HEK293 (cell line): Measurements from ENCODE around the gene TJP3.

Experiments
- CTCF ChIA-PET: fragments of 350-600 bp; formaldehyde crosslinking; extraction: SDS; loops from one replicate; lab custom pipeline; 2021; ENCODE audit warnings: antibody characterized with exemption; lab: Yijun Ruan, JAX
- POLR2A ChIA-PET: fragments of 300-600 bp; formaldehyde crosslinking; extraction: SDS; loops from one replicate; lab custom pipeline; 2020; ENCODE audit warnings: antibody characterized with exemption, inconsistent platforms; lab: Yijun Ruan, JAX
- H3K27ac ChIP-seq: fragments of 200-500 bp; sonication (Bioruptor generic); 2 replicates; pipeline ENCODE4 v1.5.1; 2014; ENCODE audit warnings: low read depth, low read length, control low read depth, inconsistent platforms; ENCODE audit errors: extremely low read depth
- H3K36me3 ChIP-seq, 2 experiments: fragments of 200-500 bp in 1 of 2; sonication (Bioruptor generic) in 1 of 2; 1 replicate in 1 of 2; 2 replicates in 1 of 2; pipeline ENCODE4 v1.5.1; 2014 to 2017; ENCODE audit warnings: inconsistent platforms in 2 of 2, low read length in 2 of 2; ENCODE audit not compliant: control insufficient read depth in 2 of 2, insufficient read depth in 1 of 2
- H3K4me1 ChIP-seq: fragments of 200-500 bp; sonication (Bioruptor generic); 2 replicates; pipeline ENCODE4 v1.5.1; 2014; ENCODE audit warnings: mild to moderate bottlenecking, low read length, inconsistent platforms; ENCODE audit not compliant: control insufficient read depth, insufficient read depth
- H3K4me3 ChIP-seq: 2 replicates; pipeline ENCODE4 v1.5.1; 2011; ENCODE audit warnings: low read depth, mild to moderate bottlenecking, control low read depth, low read length, moderate library complexity
- H3K9me3 ChIP-seq: fragments of 200-500 bp; sonication (Bioruptor generic); 2 replicates; pipeline ENCODE4 v1.5.1; 2014; ENCODE audit warnings: low read depth, low read length, inconsistent platforms; ENCODE audit not compliant: control insufficient read depth, insufficient read depth
- BCL11B ChIP-seq: fragments of 450-650 bp; formaldehyde crosslinking; IDR thresholded peaks from 2 replicates; pipeline ENCODE4 v1.5.1; 2016; ENCODE audit warnings: low read depth, missing biosample characterization, missing genetic modification characterization
- GLIS1 ChIP-seq: fragments of 450-650 bp; formaldehyde crosslinking; IDR thresholded peaks from 2 replicates; pipeline ENCODE4 v1.5.1; 2016; ENCODE audit warnings: missing biosample characterization, missing genetic modification characterization
- GLIS2 ChIP-seq: fragments of 450-650 bp; formaldehyde crosslinking; IDR thresholded peaks from 2 replicates; pipeline ENCODE4 v1.5.1; 2016; ENCODE audit warnings: missing biosample characterization, missing genetic modification characterization
- HOXD13 ChIP-seq: sonication (generic); formaldehyde crosslinking; IDR thresholded peaks from 2 replicates; pipeline ENCODE4 v1.8.0; 2022; ENCODE audit warnings: missing genetic modification reagents, borderline replicate concordance
- REPIN1 ChIP-seq: fragments of 450-650 bp; formaldehyde crosslinking; IDR thresholded peaks from 2 replicates; pipeline ENCODE4 v1.5.1; 2017; ENCODE audit warnings: missing biosample characterization, missing genetic modification characterization, low read depth
- ZBTB48 ChIP-seq: fragments of 450-650 bp; formaldehyde crosslinking; IDR thresholded peaks from 2 replicates; pipeline ENCODE4 v1.5.1; 2016; ENCODE audit warnings: missing biosample characterization, missing genetic modification characterization
- ZFHX2 ChIP-seq: fragments of 450-650 bp; formaldehyde crosslinking; conservative IDR thresholded peaks from 2 replicates; pipeline ENCODE4 v1.5.1; 2016; ENCODE audit warnings: missing biosample characterization, missing genetic modification characterization
- ZIC2 ChIP-seq: fragments of 450-650 bp; formaldehyde crosslinking; IDR thresholded peaks from 2 replicates; pipeline ENCODE4 v1.5.1; 2016; ENCODE audit warnings: missing biosample characterization, missing genetic modification characterization
- ZNF114 ChIP-seq: fragments of 450-650 bp; formaldehyde crosslinking; IDR thresholded peaks from 2 replicates; pipeline ENCODE4 v1.5.0; 2017; ENCODE audit warnings: missing biosample characterization, missing genetic modification characterization
- ZNF132 ChIP-seq: fragments of 450-650 bp; formaldehyde crosslinking; IDR thresholded peaks from 2 replicates; pipeline ENCODE4 v1.5.1; 2017; ENCODE audit warnings: missing biosample characterization, missing genetic modification characterization, borderline replicate concordance
- ZNF157 ChIP-seq: fragments of 450-650 bp; formaldehyde crosslinking; IDR thresholded peaks from 2 replicates; pipeline ENCODE4 v1.5.1; 2016; ENCODE audit warnings: missing biosample characterization, missing genetic modification characterization
- ZNF184 ChIP-seq: fragments of 450-650 bp; IDR thresholded peaks from 2 replicates; pipeline ENCODE4 v1.5.1; 2018; ENCODE audit warnings: missing biosample characterization, mild to moderate bottlenecking, missing genetic modification characterization
- ZNF354C ChIP-seq: fragments of 450-650 bp; formaldehyde crosslinking; IDR thresholded peaks from 2 replicates; pipeline ENCODE4 v1.5.1; 2016; ENCODE audit warnings: missing biosample characterization, missing genetic modification characterization, low read depth, borderline replicate concordance
- ZNF394 ChIP-seq: fragments of 450-650 bp; formaldehyde crosslinking; IDR thresholded peaks from 2 replicates; pipeline ENCODE4 v1.5.1; 2016; ENCODE audit warnings: missing biosample characterization, missing genetic modification characterization, mild to moderate bottlenecking, moderate library complexity, borderline replicate concordance
- ZNF404 ChIP-seq: fragments of 450-650 bp; formaldehyde crosslinking; IDR thresholded peaks from 2 replicates; pipeline ENCODE4 v1.5.1; 2017; ENCODE audit warnings: missing biosample characterization, missing genetic modification characterization
- ZNF426 ChIP-seq: fragments of 450-650 bp; formaldehyde crosslinking; IDR thresholded peaks from 2 replicates; pipeline ENCODE4 v1.5.1; 2017; ENCODE audit warnings: missing biosample characterization, missing genetic modification characterization, mild to moderate bottlenecking, inconsistent platforms, moderate library complexity
- ZNF623 ChIP-seq: fragments of 450-650 bp; formaldehyde crosslinking; IDR thresholded peaks from 2 replicates; pipeline ENCODE4 v1.5.1; 2016; ENCODE audit warnings: missing biosample characterization, missing genetic modification characterization
- ZNF768 ChIP-seq: fragments of 450-650 bp; formaldehyde crosslinking; IDR thresholded peaks from 2 replicates; pipeline ENCODE4 v1.5.1; 2018; ENCODE audit warnings: missing biosample characterization, mild to moderate bottlenecking, missing genetic modification characterization
- TF ChIP-seq, protein P1 (sequence below): fragments of 450-650 bp; formaldehyde crosslinking; conservative IDR thresholded peaks from 2 replicates; pipeline ENCODE4 v1.5.1; 2016; ENCODE audit warnings: low read depth, missing biosample characterization, missing genetic modification characterization
- TF ChIP-seq, protein P2 (sequence below): fragments of 450-650 bp; formaldehyde crosslinking; IDR thresholded peaks from 2 replicates; pipeline ENCODE4 v1.5.1; 2016; ENCODE audit warnings: missing biosample characterization, missing genetic modification characterization
- TF ChIP-seq, protein P3 (sequence below): fragments of 450-650 bp; formaldehyde crosslinking; IDR thresholded peaks from 2 replicates; pipeline ENCODE4 v1.5.1; 2016; ENCODE audit warnings: missing biosample characterization, missing genetic modification characterization
- TF ChIP-seq, protein P4 (sequence below): sonication (generic); formaldehyde crosslinking; IDR thresholded peaks from 2 replicates; pipeline ENCODE4 v1.8.1; 2022; ENCODE audit warnings: mild to moderate bottlenecking, moderate library complexity, missing genetic modification reagents
- TF ChIP-seq, protein P5 (sequence below): fragments of 450-650 bp; formaldehyde crosslinking; IDR thresholded peaks from 2 replicates; pipeline ENCODE4 v1.5.1; 2017; ENCODE audit warnings: missing biosample characterization, missing genetic modification characterization

The TJP3 gene

DNA sequence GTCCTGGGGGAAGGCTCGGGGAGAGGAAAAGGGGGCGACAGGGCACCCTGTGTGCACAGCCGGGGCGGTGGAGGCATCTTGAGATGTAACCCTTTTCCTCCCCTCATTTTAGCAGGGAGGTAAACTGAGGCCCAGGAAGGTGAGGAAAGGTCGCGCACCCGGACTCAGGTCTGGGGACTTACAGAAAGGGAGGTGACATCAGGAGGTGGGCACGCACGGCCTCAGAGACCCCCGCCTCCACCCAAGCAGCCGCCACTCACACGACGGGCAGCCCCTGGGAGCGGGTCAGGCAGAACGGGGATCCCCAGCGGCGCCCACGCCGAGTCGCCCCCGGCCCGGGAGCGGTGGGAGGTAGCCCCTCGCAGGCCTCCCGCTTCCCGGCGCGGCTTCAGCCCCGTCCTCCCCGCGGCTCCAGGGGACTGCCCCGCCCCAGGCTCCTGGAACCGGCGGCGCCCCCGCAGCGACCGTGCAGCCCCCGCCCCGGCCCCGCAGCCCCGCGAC lies 8.4 kb upstream of the TJP3 start:
- TF ChIP-seq REPIN1 (tag by site-specific recombination) (no peak), ZNF157 (tag by site-specific recombination) (no peak), ZNF623 (no peak; the same call in 1 of the 2 replicates), GLIS1 (tag by site-specific recombination) (peak; percentile 77), ZIC2 (peak; percentile 43), ZNF404 (tag by site-specific recombination) (no peak), ZNF114 (tag by site-specific recombination) (no peak), ZBTB48 (tag by site-specific recombination) (no peak), ZNF426 (tag by site-specific recombination) (no peak), BCL11B (peak; percentile 28; the same call in 1 of the 2 replicates), GLIS2 (0 out of 2 replicates have a peak, but pooled peaks have one; percentile 47), ZFHX2 (tag by site-specific recombination) (peak; percentile 60)
- TF ChIP-seq, protein P1, sequence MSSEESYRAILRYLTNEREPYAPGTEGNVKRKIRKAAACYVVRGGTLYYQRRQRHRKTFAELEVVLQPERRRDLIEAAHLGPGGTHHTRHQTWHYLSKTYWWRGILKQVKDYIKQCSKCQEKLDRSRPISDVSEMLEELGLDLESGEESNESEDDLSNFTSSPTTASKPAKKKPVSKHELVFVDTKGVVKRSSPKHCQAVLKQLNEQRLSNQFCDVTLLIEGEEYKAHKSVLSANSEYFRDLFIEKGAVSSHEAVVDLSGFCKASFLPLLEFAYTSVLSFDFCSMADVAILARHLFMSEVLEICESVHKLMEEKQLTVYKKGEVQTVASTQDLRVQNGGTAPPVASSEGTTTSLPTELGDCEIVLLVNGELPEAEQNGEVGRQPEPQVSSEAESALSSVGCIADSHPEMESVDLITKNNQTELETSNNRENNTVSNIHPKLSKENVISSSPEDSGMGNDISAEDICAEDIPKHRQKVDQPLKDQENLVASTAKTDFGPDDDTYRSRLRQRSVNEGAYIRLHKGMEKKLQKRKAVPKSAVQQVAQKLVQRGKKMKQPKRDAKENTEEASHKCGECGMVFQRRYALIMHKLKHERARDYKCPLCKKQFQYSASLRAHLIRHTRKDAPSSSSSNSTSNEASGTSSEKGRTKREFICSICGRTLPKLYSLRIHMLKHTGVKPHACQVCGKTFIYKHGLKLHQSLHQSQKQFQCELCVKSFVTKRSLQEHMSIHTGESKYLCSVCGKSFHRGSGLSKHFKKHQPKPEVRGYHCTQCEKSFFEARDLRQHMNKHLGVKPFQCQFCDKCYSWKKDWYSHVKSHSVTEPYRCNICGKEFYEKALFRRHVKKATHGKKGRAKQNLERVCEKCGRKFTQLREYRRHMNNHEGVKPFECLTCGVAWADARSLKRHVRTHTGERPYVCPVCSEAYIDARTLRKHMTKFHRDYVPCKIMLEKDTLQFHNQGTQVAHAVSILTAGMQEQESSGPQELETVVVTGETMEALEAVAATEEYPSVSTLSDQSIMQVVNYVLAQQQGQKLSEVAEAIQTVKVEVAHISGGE = no peak
- TF ChIP-seq, protein P2, sequence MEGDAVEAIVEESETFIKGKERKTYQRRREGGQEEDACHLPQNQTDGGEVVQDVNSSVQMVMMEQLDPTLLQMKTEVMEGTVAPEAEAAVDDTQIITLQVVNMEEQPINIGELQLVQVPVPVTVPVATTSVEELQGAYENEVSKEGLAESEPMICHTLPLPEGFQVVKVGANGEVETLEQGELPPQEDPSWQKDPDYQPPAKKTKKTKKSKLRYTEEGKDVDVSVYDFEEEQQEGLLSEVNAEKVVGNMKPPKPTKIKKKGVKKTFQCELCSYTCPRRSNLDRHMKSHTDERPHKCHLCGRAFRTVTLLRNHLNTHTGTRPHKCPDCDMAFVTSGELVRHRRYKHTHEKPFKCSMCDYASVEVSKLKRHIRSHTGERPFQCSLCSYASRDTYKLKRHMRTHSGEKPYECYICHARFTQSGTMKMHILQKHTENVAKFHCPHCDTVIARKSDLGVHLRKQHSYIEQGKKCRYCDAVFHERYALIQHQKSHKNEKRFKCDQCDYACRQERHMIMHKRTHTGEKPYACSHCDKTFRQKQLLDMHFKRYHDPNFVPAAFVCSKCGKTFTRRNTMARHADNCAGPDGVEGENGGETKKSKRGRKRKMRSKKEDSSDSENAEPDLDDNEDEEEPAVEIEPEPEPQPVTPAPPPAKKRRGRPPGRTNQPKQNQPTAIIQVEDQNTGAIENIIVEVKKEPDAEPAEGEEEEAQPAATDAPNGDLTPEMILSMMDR (tag by site-specific recombination) = 0 out of 2 replicates have a peak, but pooled peaks have one; percentile 2
- TF ChIP-seq, protein P3, sequence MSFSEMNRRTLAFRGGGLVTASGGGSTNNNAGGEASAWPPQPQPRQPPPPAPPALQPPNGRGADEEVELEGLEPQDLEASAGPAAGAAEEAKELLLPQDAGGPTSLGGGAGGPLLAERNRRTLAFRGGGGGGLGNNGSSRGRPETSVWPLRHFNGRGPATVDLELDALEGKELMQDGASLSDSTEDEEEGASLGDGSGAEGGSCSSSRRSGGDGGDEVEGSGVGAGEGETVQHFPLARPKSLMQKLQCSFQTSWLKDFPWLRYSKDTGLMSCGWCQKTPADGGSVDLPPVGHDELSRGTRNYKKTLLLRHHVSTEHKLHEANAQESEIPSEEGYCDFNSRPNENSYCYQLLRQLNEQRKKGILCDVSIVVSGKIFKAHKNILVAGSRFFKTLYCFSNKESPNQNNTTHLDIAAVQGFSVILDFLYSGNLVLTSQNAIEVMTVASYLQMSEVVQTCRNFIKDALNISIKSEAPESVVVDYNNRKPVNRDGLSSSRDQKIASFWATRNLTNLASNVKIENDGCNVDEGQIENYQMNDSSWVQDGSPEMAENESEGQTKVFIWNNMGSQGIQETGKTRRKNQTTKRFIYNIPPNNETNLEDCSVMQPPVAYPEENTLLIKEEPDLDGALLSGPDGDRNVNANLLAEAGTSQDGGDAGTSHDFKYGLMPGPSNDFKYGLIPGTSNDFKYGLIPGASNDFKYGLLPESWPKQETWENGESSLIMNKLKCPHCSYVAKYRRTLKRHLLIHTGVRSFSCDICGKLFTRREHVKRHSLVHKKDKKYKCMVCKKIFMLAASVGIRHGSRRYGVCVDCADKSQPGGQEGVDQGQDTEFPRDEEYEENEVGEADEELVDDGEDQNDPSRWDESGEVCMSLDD (tag by site-specific recombination) = peak; percentile 39; the same call in 1 of the 2 replicates
- Histone ChIP-seq H3K4me3 (peak overlapping the region; percentile 69), H3K27ac (peak overlapping the region; percentile 31; the same call in 1 of the 2 replicates), H3K9me3 (no peaks in the 10 kb centered on the region), H3K36me3 (peaks cover 0 to 3% of the 10 kb centered on the region in 2 experiments; a peak in 1 of 3 replicates), H3K4me1 (no peaks in the 10 kb centered on the region)
- ChIA-PET POLR2A (interaction anchor here (1.0 to 1.3 kb wide), 3 partner anchors 10 to 63 kb away, joined by 3 to 6 read pairs (median 4); partner anchors contain the start of gene MRPL54), CTCF (interaction anchor here (0.7 to 2.9 kb wide), 6 partner anchors 9 to 288 kb away, joined by 3 to 25 read pairs (median 4); no protein-coding TSS in a partner anchor)

DNA sequence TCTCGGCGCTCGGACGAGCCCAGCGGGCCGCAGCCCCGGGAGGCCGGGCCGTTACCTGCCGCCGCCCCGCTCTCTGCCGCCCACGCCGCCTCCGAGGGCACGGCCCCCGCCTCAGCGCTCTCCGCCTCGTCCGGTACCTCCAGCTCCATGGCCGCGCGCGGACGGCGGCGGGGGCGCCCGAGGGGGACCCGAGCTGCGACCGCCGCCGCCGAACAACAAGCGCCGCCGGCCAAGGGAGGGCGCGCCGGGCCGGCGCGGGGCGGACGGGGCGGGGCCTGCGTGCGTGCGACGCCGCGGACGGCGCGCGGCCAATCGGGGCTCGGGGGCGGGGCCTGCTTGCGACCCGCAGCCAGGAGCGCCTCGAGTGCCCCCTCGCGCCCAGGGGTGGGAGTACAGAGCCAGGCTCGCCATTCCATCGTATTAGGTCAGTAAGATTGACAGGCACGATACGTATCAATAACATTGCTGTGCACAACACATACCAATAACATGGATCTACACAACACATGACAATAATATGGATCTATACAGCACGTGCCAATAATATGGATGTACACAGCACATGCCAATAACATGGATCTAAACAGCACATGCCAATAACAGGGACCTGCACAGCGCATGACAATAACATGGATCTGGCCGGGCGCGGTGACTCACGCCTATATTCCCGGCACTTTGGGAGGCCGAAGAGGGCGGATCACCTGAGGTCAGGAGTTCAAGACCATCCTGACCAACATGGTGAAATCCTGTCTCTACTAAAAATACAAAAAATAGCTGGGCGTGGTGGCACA lies 7.7 kb upstream of the TJP3 start, which contains the start of gene PIP5K1C:
Gene PIP5K1C, minus strand, starts transcription at position 227 of the 791 bp plus-strand sequence. Its CDS starts 78 bp downstream, at position 149.
- ChIA-PET POLR2A (interaction anchor here (1.3 kb wide), 1 partner anchor 62 kb away, joined by 4 read pairs; the partner anchor contains the start of gene MRPL54), CTCF (interaction anchor here (0.6 to 2.9 kb wide), 8 partner anchors 8 to 287 kb away, joined by 3 to 25 read pairs (median 3); no protein-coding TSS in a partner anchor)
- no peaks in the 10 kb centered on the region for H3K9me3 ChIP-seq
- H3K4me1 ChIP-seq = no peaks in the 10 kb centered on the region
- H3K4me3 ChIP-seq = peak within 1 kb of the TSS; percentile 69
- H3K27ac ChIP-seq = peak within 1 kb of the TSS; percentile 31; the same call in 1 of the 2 replicates
- H3K36me3 ChIP-seq = peaks cover 0 to 3% of the 10 kb centered on the region in 2 experiments; a peak in 1 of 3 replicates
- no peak for TF ChIP-seq ZNF132 (tag by site-specific recombination)
- TF ChIP-seq, protein P4, sequence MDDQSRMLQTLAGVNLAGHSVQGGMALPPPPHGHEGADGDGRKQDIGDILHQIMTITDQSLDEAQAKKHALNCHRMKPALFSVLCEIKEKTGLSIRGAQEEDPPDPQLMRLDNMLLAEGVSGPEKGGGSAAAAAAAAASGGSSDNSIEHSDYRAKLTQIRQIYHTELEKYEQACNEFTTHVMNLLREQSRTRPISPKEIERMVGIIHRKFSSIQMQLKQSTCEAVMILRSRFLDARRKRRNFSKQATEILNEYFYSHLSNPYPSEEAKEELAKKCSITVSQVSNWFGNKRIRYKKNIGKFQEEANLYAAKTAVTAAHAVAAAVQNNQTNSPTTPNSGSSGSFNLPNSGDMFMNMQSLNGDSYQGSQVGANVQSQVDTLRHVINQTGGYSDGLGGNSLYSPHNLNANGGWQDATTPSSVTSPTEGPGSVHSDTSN (CRISPR knock-in tag) = 0 out of 2 replicates have a peak, but pooled peaks have one; percentile 31
- TF ChIP-seq ZNF354C = no peak
- TF ChIP-seq HOXD13 = no peak
- no peak for TF ChIP-seq ZNF394 (tag by site-specific recombination)
- no peak for TF ChIP-seq ZNF184 (tag by site-specific recombination)
- no peak for TF ChIP-seq ZNF768 (tag by site-specific recombination)
- TF ChIP-seq, protein P5, sequence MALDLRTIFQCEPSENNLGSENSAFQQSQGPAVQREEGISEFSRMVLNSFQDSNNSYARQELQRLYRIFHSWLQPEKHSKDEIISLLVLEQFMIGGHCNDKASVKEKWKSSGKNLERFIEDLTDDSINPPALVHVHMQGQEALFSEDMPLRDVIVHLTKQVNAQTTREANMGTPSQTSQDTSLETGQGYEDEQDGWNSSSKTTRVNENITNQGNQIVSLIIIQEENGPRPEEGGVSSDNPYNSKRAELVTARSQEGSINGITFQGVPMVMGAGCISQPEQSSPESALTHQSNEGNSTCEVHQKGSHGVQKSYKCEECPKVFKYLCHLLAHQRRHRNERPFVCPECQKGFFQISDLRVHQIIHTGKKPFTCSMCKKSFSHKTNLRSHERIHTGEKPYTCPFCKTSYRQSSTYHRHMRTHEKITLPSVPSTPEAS (tag by site-specific recombination) = 0 out of 2 replicates have a peak, but pooled peaks have one; percentile 28
